Erythroblast (primary cell): ENCODE measurements around the gene LMAN2.

Experiments
- GATA1 ChIP-seq: IDR thresholded peaks from 2 replicates; pipeline ENCODE4 v1.6.1; 2011; ENCODE audit warnings: low read depth, mild to moderate bottlenecking, control low read depth, low read length, moderate library complexity
- POLR2A ChIP-seq: IDR thresholded peaks from 2 replicates; pipeline ENCODE4 v1.6.1; 2011; ENCODE audit warnings: mild to moderate bottlenecking, low read length

- no peak for TF ChIP-seq POLR2A
- no peak for TF ChIP-seq GATA1
These were observed 48.9 kb downstream of the LMAN2 start for GRCh38 chr5:177302354-177303110.
